SK-N-SH (cell line): Measurements from ENCODE around the gene GJA5. TPM values are rescaled to one million over a fixed set of nuclear protein-coding genes. Genes with fewer than 3 reads are reported as not detected.

Experiments
- CTCF ChIA-PET: fragments of 300-600, 350-600 bp; formaldehyde crosslinking; extraction: SDS; loops from one replicate; lab custom pipeline; 2021; lab: Yijun Ruan, JAX
- POLR2A ChIA-PET: fragments of 350-600 bp; sonication (Branson Sonifier 250); formaldehyde crosslinking; extraction: SDS; loops from one replicate; lab custom pipeline; 2020; ENCODE audit warnings: antibody characterized with exemption, inconsistent platforms; lab: Yijun Ruan, JAX
- DNase-seq: peaks from one replicate; pipeline ENCODE4 v3.0.0; 2012
- H2AFZ ChIP-seq: fragments of 200-600 bp; sonication (generic); 2 replicates; pipeline ENCODE4 v1.8.1; 2016; ENCODE audit warnings: antibody characterized with exemption, mild to moderate bottlenecking, low read depth
- H3F3A ChIP-seq: fragments of 200-600 bp; sonication (generic); replicated peaks from 2 replicates; pipeline ENCODE3; 2016; ENCODE audit warnings: antibody characterized with exemption, mild to moderate bottlenecking; ENCODE audit not compliant: insufficient read depth
- H3K27ac ChIP-seq, 2 experiments: fragments of 200-500 bp in 1 of 2; fragments of 200-600 bp in 1 of 2; sonication (Bioruptor generic) in 1 of 2; sonication (generic), shearing (Covaris generic) in 1 of 2; 2 replicates each; pipeline versions ENCODE4 v1.5.1 to v1.6.1; 2014 to 2016; ENCODE audit warnings: low read depth in 2 of 2, inconsistent platforms in 1 of 2, low read length in 1 of 2, mild to moderate bottlenecking in 1 of 2, mixed read lengths in 1 of 2
- H3K27me3 ChIP-seq: fragments of 200-600 bp; sonication (generic), shearing (Covaris generic); 2 replicates; pipeline ENCODE4 v1.6.1; 2016; ENCODE audit warnings: mixed run types; ENCODE audit not compliant: insufficient read depth
- H3K36me3 ChIP-seq, 2 experiments: fragments of 200-500 bp in 1 of 2; fragments of 200-600 bp in 1 of 2; sonication (Bioruptor generic) in 1 of 2; sonication (generic) in 1 of 2; replicated peaks in 1 of 2; 2 replicates each; pipeline versions ENCODE3 to v1.5.1; 2014 to 2016; ENCODE audit warnings: low read length in 1 of 2, mild to moderate bottlenecking in 1 of 2; ENCODE audit not compliant: insufficient read depth in 2 of 2, control insufficient read depth in 1 of 2
- H3K4me1 ChIP-seq, 2 experiments: fragments of 200-500 bp in 1 of 2; fragments of 200-600 bp in 1 of 2; sonication (Bioruptor generic) in 1 of 2; sonication (generic), shearing (Covaris generic) in 1 of 2; 2 replicates each; pipeline versions ENCODE4 v1.5.1 to v1.6.1; 2014 to 2016; ENCODE audit warnings: low read depth in 1 of 2, low read length in 1 of 2, mixed run types in 1 of 2; ENCODE audit not compliant: insufficient read depth in 2 of 2, control insufficient read depth in 1 of 2
- H3K4me2 ChIP-seq: fragments of 200-600 bp; sonication (generic), shearing (Covaris generic); 2 replicates; pipeline ENCODE4 v1.6.1; 2017; ENCODE audit warnings: mixed run types
- H3K4me3 ChIP-seq, 2 experiments: fragments of 200-500 bp in 1 of 2; fragments of 200-600 bp in 1 of 2; sonication (Bioruptor generic) in 1 of 2; sonication (generic), shearing (Covaris generic) in 1 of 2; 2 replicates each; pipeline versions ENCODE4 v1.5.1 to v1.8.1; 2014 to 2016; ENCODE audit warnings: low read depth in 2 of 2, inconsistent platforms in 1 of 2, low read length in 1 of 2, mild to moderate bottlenecking in 1 of 2, mixed read lengths in 1 of 2, moderate library complexity in 1 of 2
- H3K79me2 ChIP-seq: fragments of 200-600 bp; sonication (generic); 2 replicates; pipeline ENCODE4 v1.8.1; 2017; ENCODE audit warnings: mild to moderate bottlenecking; ENCODE audit not compliant: insufficient read depth
- H3K9ac ChIP-seq: fragments of 200-600 bp; sonication (generic); 2 replicates; pipeline ENCODE4 v1.6.1; 2017; ENCODE audit warnings: mixed run types
- H3K9me2 ChIP-seq: fragments of 200-600 bp; sonication (generic); 2 replicates; pipeline ENCODE4 v1.6.1; 2017; ENCODE audit warnings: mixed run types
- H3K9me3 ChIP-seq: fragments of 200-600 bp; sonication (generic); 2 replicates; pipeline ENCODE4 v1.6.1; 2017; ENCODE audit warnings: mixed run types, mild to moderate bottlenecking, moderate library complexity
- H4K20me1 ChIP-seq: fragments of 200-600 bp; sonication (generic); 2 replicates; pipeline ENCODE4 v1.6.1; 2017; ENCODE audit warnings: mild to moderate bottlenecking, mixed run types; ENCODE audit not compliant: insufficient read depth
- CHD2 ChIP-seq: fragments of 150-350 bp; IDR thresholded peaks from 2 replicates; pipeline ENCODE4 v1.6.1; 2018; ENCODE audit warnings: low read length; ENCODE audit not compliant: partially characterized antibody
- ELF1 ChIP-seq: IDR thresholded peaks from 2 replicates; pipeline ENCODE4 v1.4.0; 2012
- FOXJ3 ChIP-seq: sonication (generic); formaldehyde crosslinking; IDR thresholded peaks from 2 replicates; pipeline ENCODE4 v1.5.1; 2020; ENCODE audit warnings: mild to moderate bottlenecking, missing genetic modification reagents
- FOXM1 ChIP-seq: IDR thresholded peaks from 2 replicates; pipeline ENCODE4 v1.4.0; 2012; ENCODE audit warnings: low read depth, mild to moderate bottlenecking
- GATA2 ChIP-seq: sonication (generic); formaldehyde crosslinking; IDR thresholded peaks from 2 replicates; pipeline ENCODE4 v1.5.0; 2020; ENCODE audit warnings: mild to moderate bottlenecking, missing genetic modification reagents
- JUND ChIP-seq: IDR thresholded peaks from 2 replicates; pipeline ENCODE4 v1.4.0; 2012
- MAX ChIP-seq: IDR thresholded peaks from 2 replicates; pipeline ENCODE4 v1.4.0; 2012; ENCODE audit warnings: low read depth
- MEF2A ChIP-seq: IDR thresholded peaks from 2 replicates; pipeline ENCODE4 v1.4.0; 2012; ENCODE audit warnings: low read depth, borderline replicate concordance
- MXI1 ChIP-seq: IDR thresholded peaks from 2 replicates; pipeline ENCODE4 v1.6.1; 2012; ENCODE audit warnings: mild to moderate bottlenecking, low read depth, low read length, improper control_type of control experiment
- NFIC ChIP-seq: IDR thresholded peaks from 2 replicates; pipeline ENCODE4 v1.4.0; 2012; ENCODE audit warnings: borderline replicate concordance
- POLR2AphosphoS5 ChIP-seq: IDR thresholded peaks from 2 replicates; pipeline ENCODE4 v1.6.1; 2012; ENCODE audit warnings: low read depth, low read length
- RCOR1 ChIP-seq: fragments of 150-350 bp; IDR thresholded peaks from 2 replicates; pipeline ENCODE4 v1.6.1; 2017; ENCODE audit warnings: antibody characterized with exemption, low read length
- SMC3 ChIP-seq: IDR thresholded peaks from 2 replicates; pipeline ENCODE4 v1.6.1; 2012; ENCODE audit warnings: low read depth, low read length, improper control_type of control experiment
- WGBS: methylation state at CpG from one replicate; pipeline ENCODE4 v1.1.6; 2017; ENCODE audit warnings: low lambda C conversion rate; 5-methylcytosine and 5-hydroxymethylcytosine counted together
- polyA plus RNA-seq, 3 experiments: library from polyadenylated mRNA; depleted of rRNA; stranded (reverse); fragments of >200 nt; gene quantifications; 2 replicates each; pipeline ENCODE4 v1.2.3, GENCODE V29; 2012
- TF ChIP-seq, protein P1 (sequence below): IDR thresholded peaks from 2 replicates; pipeline ENCODE4 v1.4.0; 2012; ENCODE audit warnings: low read depth, borderline replicate concordance
- TF ChIP-seq, protein P2 (sequence below): IDR thresholded peaks from 2 replicates; pipeline ENCODE4 v1.6.1; 2012; ENCODE audit warnings: mild to moderate bottlenecking, low read depth, low read length, moderate library complexity
- TF ChIP-seq, protein P3 (sequence below): IDR thresholded peaks from 2 replicates; pipeline ENCODE4 v1.4.0; 2012; ENCODE audit warnings: low read depth, borderline replicate concordance
- TF ChIP-seq, protein P4 (sequence below): fragments of 150-350 bp; IDR thresholded peaks from 2 replicates; pipeline ENCODE4 v1.6.1; 2017; ENCODE audit warnings: antibody characterized with exemption, low read length, low read depth, borderline replicate concordance

GJA5 gene
- polyA plus RNA-seq, 1 of the 3 experiments (the other 2 are of a cell fraction) = not detected

GRCh38 chr1:147720557-147720956 lies 39.8 kb downstream of the GJA5 start:
- no peak for TF ChIP-seq GATA2 (CRISPR knock-in tag)
- TF ChIP-seq JUND = no peak
- TF ChIP-seq, protein P1, sequence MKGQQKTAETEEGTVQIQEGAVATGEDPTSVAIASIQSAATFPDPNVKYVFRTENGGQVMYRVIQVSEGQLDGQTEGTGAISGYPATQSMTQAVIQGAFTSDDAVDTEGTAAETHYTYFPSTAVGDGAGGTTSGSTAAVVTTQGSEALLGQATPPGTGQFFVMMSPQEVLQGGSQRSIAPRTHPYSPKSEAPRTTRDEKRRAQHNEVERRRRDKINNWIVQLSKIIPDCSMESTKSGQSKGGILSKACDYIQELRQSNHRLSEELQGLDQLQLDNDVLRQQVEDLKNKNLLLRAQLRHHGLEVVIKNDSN = no peak
- TF ChIP-seq MXI1 = no peak
- TF ChIP-seq FOXM1 = no peak
- TF ChIP-seq SMC3 = no peak
- TF ChIP-seq, protein P2, sequence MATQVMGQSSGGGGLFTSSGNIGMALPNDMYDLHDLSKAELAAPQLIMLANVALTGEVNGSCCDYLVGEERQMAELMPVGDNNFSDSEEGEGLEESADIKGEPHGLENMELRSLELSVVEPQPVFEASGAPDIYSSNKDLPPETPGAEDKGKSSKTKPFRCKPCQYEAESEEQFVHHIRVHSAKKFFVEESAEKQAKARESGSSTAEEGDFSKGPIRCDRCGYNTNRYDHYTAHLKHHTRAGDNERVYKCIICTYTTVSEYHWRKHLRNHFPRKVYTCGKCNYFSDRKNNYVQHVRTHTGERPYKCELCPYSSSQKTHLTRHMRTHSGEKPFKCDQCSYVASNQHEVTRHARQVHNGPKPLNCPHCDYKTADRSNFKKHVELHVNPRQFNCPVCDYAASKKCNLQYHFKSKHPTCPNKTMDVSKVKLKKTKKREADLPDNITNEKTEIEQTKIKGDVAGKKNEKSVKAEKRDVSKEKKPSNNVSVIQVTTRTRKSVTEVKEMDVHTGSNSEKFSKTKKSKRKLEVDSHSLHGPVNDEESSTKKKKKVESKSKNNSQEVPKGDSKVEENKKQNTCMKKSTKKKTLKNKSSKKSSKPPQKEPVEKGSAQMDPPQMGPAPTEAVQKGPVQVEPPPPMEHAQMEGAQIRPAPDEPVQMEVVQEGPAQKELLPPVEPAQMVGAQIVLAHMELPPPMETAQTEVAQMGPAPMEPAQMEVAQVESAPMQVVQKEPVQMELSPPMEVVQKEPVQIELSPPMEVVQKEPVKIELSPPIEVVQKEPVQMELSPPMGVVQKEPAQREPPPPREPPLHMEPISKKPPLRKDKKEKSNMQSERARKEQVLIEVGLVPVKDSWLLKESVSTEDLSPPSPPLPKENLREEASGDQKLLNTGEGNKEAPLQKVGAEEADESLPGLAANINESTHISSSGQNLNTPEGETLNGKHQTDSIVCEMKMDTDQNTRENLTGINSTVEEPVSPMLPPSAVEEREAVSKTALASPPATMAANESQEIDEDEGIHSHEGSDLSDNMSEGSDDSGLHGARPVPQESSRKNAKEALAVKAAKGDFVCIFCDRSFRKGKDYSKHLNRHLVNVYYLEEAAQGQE = no peak
- no peak for TF ChIP-seq NFIC
- no peak for TF ChIP-seq ELF1
- TF ChIP-seq CHD2 = no peak
- no peak for TF ChIP-seq POLR2AphosphoS5
- TF ChIP-seq, protein P3, sequence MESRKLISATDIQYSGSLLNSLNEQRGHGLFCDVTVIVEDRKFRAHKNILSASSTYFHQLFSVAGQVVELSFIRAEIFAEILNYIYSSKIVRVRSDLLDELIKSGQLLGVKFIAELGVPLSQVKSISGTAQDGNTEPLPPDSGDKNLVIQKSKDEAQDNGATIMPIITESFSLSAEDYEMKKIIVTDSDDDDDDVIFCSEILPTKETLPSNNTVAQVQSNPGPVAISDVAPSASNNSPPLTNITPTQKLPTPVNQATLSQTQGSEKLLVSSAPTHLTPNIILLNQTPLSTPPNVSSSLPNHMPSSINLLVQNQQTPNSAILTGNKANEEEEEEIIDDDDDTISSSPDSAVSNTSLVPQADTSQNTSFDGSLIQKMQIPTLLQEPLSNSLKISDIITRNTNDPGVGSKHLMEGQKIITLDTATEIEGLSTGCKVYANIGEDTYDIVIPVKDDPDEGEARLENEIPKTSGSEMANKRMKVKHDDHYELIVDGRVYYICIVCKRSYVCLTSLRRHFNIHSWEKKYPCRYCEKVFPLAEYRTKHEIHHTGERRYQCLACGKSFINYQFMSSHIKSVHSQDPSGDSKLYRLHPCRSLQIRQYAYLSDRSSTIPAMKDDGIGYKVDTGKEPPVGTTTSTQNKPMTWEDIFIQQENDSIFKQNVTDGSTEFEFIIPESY = no peak
- TF ChIP-seq FOXJ3 (CRISPR knock-in tag) = no peak
- no peak for TF ChIP-seq MAX
- TF ChIP-seq RCOR1 = no peak
- TF ChIP-seq, protein P4, sequence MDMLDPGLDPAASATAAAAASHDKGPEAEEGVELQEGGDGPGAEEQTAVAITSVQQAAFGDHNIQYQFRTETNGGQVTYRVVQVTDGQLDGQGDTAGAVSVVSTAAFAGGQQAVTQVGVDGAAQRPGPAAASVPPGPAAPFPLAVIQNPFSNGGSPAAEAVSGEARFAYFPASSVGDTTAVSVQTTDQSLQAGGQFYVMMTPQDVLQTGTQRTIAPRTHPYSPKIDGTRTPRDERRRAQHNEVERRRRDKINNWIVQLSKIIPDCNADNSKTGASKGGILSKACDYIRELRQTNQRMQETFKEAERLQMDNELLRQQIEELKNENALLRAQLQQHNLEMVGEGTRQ = no peak
- TF ChIP-seq MEF2A = no peak
- TF ChIP-seq, all 33 proteins: peak for 0
- DNase-seq = no peak
- Histone ChIP-seq H3K27ac (no peak overlapping the region), H3K36me3 (no peaks in the 10 kb centered on the region), H3K4me2 (no peak overlapping the region), H3F3A (no peaks in the 10 kb centered on the region), H3K4me3 (no peak overlapping the region), H2AFZ (no peak overlapping the region), H3K4me1 (no peaks in the 10 kb centered on the region), H3K79me2 (no peaks in the 10 kb centered on the region), H3K27me3 (peaks cover 4% of the 10 kb centered on the region; the same call in 1 of the 2 replicates), H4K20me1 (no peaks in the 10 kb centered on the region), H3K9ac (no peak overlapping the region), H3K9me2 (no peaks in the 10 kb centered on the region), H3K9me3 (no peaks in the 10 kb centered on the region)
- ChIA-PET CTCF (no interaction called here), POLR2A (no interaction called here)
- WGBS = 38% methylated on average over 2 of the region's 4 CpGs
